H1 (cell line): ENCODE measurements around the gene TXNDC16. TPM values are rescaled to one million over a fixed set of nuclear protein-coding genes. Genes with fewer than 3 reads are reported as not detected.

Experiments
- CTCF ChIA-PET: fragments of 300-600 bp; sonication (Branson Sonifier 250); formaldehyde crosslinking; loops from one replicate; lab custom pipeline; 2021; ENCODE audit not compliant: partially characterized antibody; lab: Charles Lee
- POLR2A ChIA-PET: fragments of 300-600 bp; sonication (Branson Sonifier 250); formaldehyde crosslinking; loops from one replicate; lab custom pipeline; 2021; ENCODE audit warnings: inconsistent platforms; ENCODE audit not compliant: partially characterized antibody; lab: Charles Lee
- DNase-seq, 2 experiments: peaks; one replicate each; pipeline versions ENCODE4 v3.0.0 to v3.0.0-alpha.2; 2010 to 2022; ENCODE audit warnings: low spot score in 2 of 2, low read depth in 1 of 2, mixed read lengths in 1 of 2
- FAIRE-seq: peaks from 2 replicates; lab custom pipeline; 2011; peaks lifted over from hg19 to GRCh38; lab: Jason Lieb, UNC
- H2AFZ ChIP-seq: 2 replicates; pipeline ENCODE4 v1.8.1; 2012; ENCODE audit warnings: low read length, inconsistent platforms
- H2AK5ac ChIP-seq: 2 replicates; pipeline ENCODE4 v1.6.1; 2013; ENCODE audit warnings: low read depth, low read length
- H2BK120ac ChIP-seq: replicated peaks from 2 replicates; pipeline ENCODE3; 2013; ENCODE audit warnings: low read depth, low read length, inconsistent platforms
- H2BK12ac ChIP-seq: 2 replicates; pipeline ENCODE4 v1.6.1; 2013; ENCODE audit warnings: low read depth, low read length
- H2BK15ac ChIP-seq: 2 replicates; pipeline ENCODE4 v1.6.1; 2013; ENCODE audit warnings: low read length
- H2BK20ac ChIP-seq: 2 replicates; pipeline ENCODE4 v1.6.1; 2013; ENCODE audit warnings: low read length
- H2BK5ac ChIP-seq: 2 replicates; pipeline ENCODE4 v1.6.1; 2013; ENCODE audit warnings: low read depth, low read length
- H3K14ac ChIP-seq: 2 replicates; pipeline ENCODE4 v1.6.1; 2013; ENCODE audit warnings: inconsistent platforms; ENCODE audit not compliant: insufficient read length
- H3K18ac ChIP-seq: 2 replicates; pipeline ENCODE4 v1.6.1; 2013; ENCODE audit warnings: low read length; ENCODE audit errors: extremely low read depth
- H3K23ac ChIP-seq: 2 replicates; pipeline ENCODE4 v1.6.1; 2013; ENCODE audit warnings: inconsistent platforms; ENCODE audit not compliant: insufficient read length
- H3K23me2 ChIP-seq: 2 replicates; pipeline ENCODE4 v1.6.1; 2013; ENCODE audit warnings: low read depth, low read length
- H3K27ac ChIP-seq: 2 replicates; pipeline ENCODE4 v1.6.1; 2011; ENCODE audit warnings: low read depth, low read length, inconsistent platforms
- H3K27me3 ChIP-seq, 4 experiments: replicated peaks in 1 of 4; 1 replicate in 1 of 4; 2 replicates in 3 of 4; pipeline versions ENCODE4 v1.6.1 to v1.8.1; 2011 to 2013; ENCODE audit warnings: low read length in 3 of 4, mild to moderate bottlenecking in 3 of 4, inconsistent platforms in 2 of 4, mixed read lengths in 2 of 4, moderate library complexity in 1 of 4; ENCODE audit not compliant: control insufficient read depth in 3 of 4, insufficient read depth in 3 of 4; ENCODE audit errors: extremely low read depth in 1 of 4
- H3K36me3 ChIP-seq, 4 experiments: 2 replicates each; pipeline versions ENCODE4 v1.6.1 to v1.8.1; 2011 to 2013; ENCODE audit warnings: mild to moderate bottlenecking in 4 of 4, low read length in 3 of 4, moderate library complexity in 2 of 4, control low read depth in 1 of 4, inconsistent platforms in 1 of 4; ENCODE audit not compliant: insufficient read depth in 4 of 4, control insufficient read depth in 2 of 4
- H3K4ac ChIP-seq: replicated peaks from 2 replicates; pipeline ENCODE3; 2013; ENCODE audit warnings: low read length, low read depth, mixed read lengths, inconsistent platforms; ENCODE audit not compliant: insufficient read length
- H3K4me1 ChIP-seq, 4 experiments: replicated peaks in 1 of 4; 1 replicate in 1 of 4; 2 replicates in 3 of 4; pipeline versions ENCODE4 v1.6.1 to v1.8.1; 2011 to 2013; ENCODE audit warnings: low read length in 3 of 4, inconsistent platforms in 2 of 4, mixed read lengths in 1 of 4; ENCODE audit not compliant: insufficient read depth in 4 of 4, control insufficient read depth in 3 of 4
- H3K4me2 ChIP-seq, 2 experiments: 2 replicates each; pipeline versions ENCODE4 v1.6.1 to v1.8.1; 2011 to 2013; ENCODE audit warnings: low read depth in 2 of 2, low read length in 2 of 2, control low read depth in 1 of 2, inconsistent platforms in 1 of 2, mild to moderate bottlenecking in 1 of 2; ENCODE audit not compliant: insufficient read depth in 1 of 2
- H3K4me3 ChIP-seq, 4 experiments: fragments of 200-600, 300-600 bp in 1 of 4; sonication (generic), shearing (Covaris generic), sonication (Bioruptor Twin) in 1 of 4; 2 replicates each; pipeline versions ENCODE4 v1.5.1 to v1.8.1; 2011 to 2016; ENCODE audit warnings: low read length in 4 of 4, low read depth in 3 of 4, control low read depth in 2 of 4, inconsistent platforms in 2 of 4, mild to moderate bottlenecking in 2 of 4, mixed read lengths in 1 of 4, moderate library complexity in 1 of 4; ENCODE audit not compliant: insufficient read depth in 2 of 4; ENCODE audit errors: extremely low read depth in 1 of 4
- H3K56ac ChIP-seq: replicated peaks from 2 replicates; pipeline ENCODE3; 2013; ENCODE audit warnings: low read depth, mild to moderate bottlenecking, mixed read lengths, low read length, inconsistent platforms; ENCODE audit not compliant: insufficient read length
- H3K79me1 ChIP-seq: 2 replicates; pipeline ENCODE4 v1.6.1; 2013; ENCODE audit warnings: low read depth, low read length, control low read depth
- H3K79me2 ChIP-seq, 2 experiments: 2 replicates each; pipeline versions ENCODE4 v1.6.1 to v1.8.1; 2012 to 2013; ENCODE audit warnings: low read length in 2 of 2, mild to moderate bottlenecking in 2 of 2, inconsistent platforms in 1 of 2; ENCODE audit not compliant: insufficient read depth in 2 of 2, control insufficient read depth in 1 of 2
- H3K9ac ChIP-seq, 4 experiments: replicated peaks in 1 of 4; 1 replicate in 1 of 4; 2 replicates in 3 of 4; pipeline versions ENCODE4 v1.6.1 to v1.8.1; 2011 to 2013; ENCODE audit warnings: low read depth in 3 of 4, low read length in 3 of 4, control low read depth in 2 of 4, mild to moderate bottlenecking in 2 of 4, moderate library complexity in 2 of 4, inconsistent platforms in 1 of 4; ENCODE audit errors: extremely low read depth in 1 of 4
- H3K9me3 ChIP-seq, 2 experiments: 2 replicates each; pipeline versions ENCODE4 v1.6.1 to v1.8.1; 2012 to 2013; ENCODE audit warnings: mild to moderate bottlenecking in 2 of 2, moderate library complexity in 2 of 2, control low read depth in 1 of 2, inconsistent platforms in 1 of 2, low read depth in 1 of 2, low read length in 1 of 2, mixed read lengths in 1 of 2; ENCODE audit not compliant: insufficient read depth in 2 of 2
- H4K20me1 ChIP-seq, 2 experiments: replicated peaks in 1 of 2; 2 replicates each; pipeline versions ENCODE3 to v1.8.1; 2011 to 2013; ENCODE audit warnings: inconsistent platforms in 2 of 2, low read length in 2 of 2, mild to moderate bottlenecking in 1 of 2; ENCODE audit not compliant: insufficient read depth in 2 of 2, control insufficient read depth in 1 of 2
- H4K5ac ChIP-seq: 2 replicates; pipeline ENCODE4 v1.6.1; 2013; ENCODE audit warnings: low read length, low read depth, mixed read lengths, inconsistent platforms; ENCODE audit not compliant: insufficient read length
- H4K8ac ChIP-seq: 2 replicates; pipeline ENCODE4 v1.8.0; 2013; ENCODE audit warnings: mild to moderate bottlenecking, moderate library complexity, low read length, inconsistent platforms; ENCODE audit not compliant: insufficient read depth; ENCODE audit errors: extremely low read depth
- H4K91ac ChIP-seq: replicated peaks from 2 replicates; pipeline ENCODE3; 2013; ENCODE audit warnings: low read length, mixed read lengths, inconsistent platforms; ENCODE audit not compliant: insufficient read length
- BCL11A ChIP-seq, 2 experiments: IDR thresholded peaks; one replicate each; pipeline ENCODE4 v1.6.1; 2011; ENCODE audit warnings: low read depth in 2 of 2, low read length in 2 of 2, mild to moderate bottlenecking in 2 of 2
- CBX8 ChIP-seq: fragments of 300-800, 300-1000 bp; sonication (generic); IDR thresholded peaks from 2 replicates; pipeline ENCODE4 v1.7.1; 2016; ENCODE audit warnings: low read depth, low read length, borderline replicate concordance
- EZH2 ChIP-seq: fragments of 200-600 bp; sonication (generic); IDR thresholded peaks from 2 replicates; pipeline ENCODE4 v1.7.1; 2012; ENCODE audit warnings: low read depth, mild to moderate bottlenecking, moderate library complexity, low read length, inconsistent platforms; ENCODE audit not compliant: severe bottlenecking
- FOSL1 ChIP-seq: IDR thresholded peaks from 2 replicates; pipeline ENCODE4 v1.6.1; 2011; ENCODE audit warnings: mild to moderate bottlenecking, low read depth, low read length, moderate library complexity; ENCODE audit not compliant: insufficient read depth
- HDAC6 ChIP-seq: IDR thresholded peaks from one replicate; pipeline ENCODE4 v1.7.1; 2012; ENCODE audit warnings: low read depth, mild to moderate bottlenecking, inconsistent platforms, low read length, moderate library complexity
- RAD21 ChIP-seq, 2 experiments: IDR thresholded peaks in 1 of 2; conservative IDR thresholded peaks in 1 of 2; 2 replicates each; pipeline ENCODE4 v1.6.1; 2011; ENCODE audit warnings: low read depth in 2 of 2, low read length in 2 of 2, improper control_type of control experiment in 1 of 2, inconsistent platforms in 1 of 2, mild to moderate bottlenecking in 1 of 2, moderate library complexity in 1 of 2
- RXRA ChIP-seq: IDR thresholded peaks from 2 replicates; pipeline ENCODE4 v1.6.1; 2011; ENCODE audit warnings: low read depth, mild to moderate bottlenecking, low read length, moderate library complexity; ENCODE audit not compliant: insufficient read depth
- SAP30 ChIP-seq: fragments of 300-600 bp; sonication (generic); IDR thresholded peaks from 2 replicates; pipeline ENCODE4 v1.7.1; 2012; ENCODE audit warnings: low read length, moderate library complexity, mild to moderate bottlenecking, inconsistent platforms; ENCODE audit not compliant: insufficient read depth, insufficient replicate concordance
- SIN3A ChIP-seq, 2 experiments: IDR thresholded peaks in 1 of 2; conservative IDR thresholded peaks in 1 of 2; 2 replicates each; pipeline ENCODE4 v1.6.1; 2011 to 2012; ENCODE audit warnings: low read length in 2 of 2, improper control_type of control experiment in 1 of 2, low read depth in 1 of 2, mild to moderate bottlenecking in 1 of 2
- SP1 ChIP-seq: IDR thresholded peaks from 2 replicates; pipeline ENCODE4 v1.6.1; 2011; ENCODE audit warnings: low read depth, low read length
- polyA plus RNA-seq, 7 experiments: library from polyadenylated mRNA; depleted of rRNA in 3 of 7; stranded (reverse) in 5 of 7; unstranded in 2 of 7; fragments of >200 nt in 5 of 7; fragments of 200-250 nt in 2 of 7; gene quantifications; 1 replicate in 5 of 7; 2 replicates in 1 of 7; 4 replicates in 1 of 7; pipeline versions ENCODE4 v1.2.1 to v1.2.3, GENCODE V29; 2011 to 2013; ENCODE audit warnings: missing spikeins in 2 of 7, mixed read lengths in 2 of 7
- total RNA-seq: library from RNA; stranded (reverse); fragmentation: NEBNext Ultra II Directional; extraction: Animal tissue kit (Norgen Biotek cat#: 25700); gene quantifications from 2 replicates; pipeline ENCODE4 v1.2.1, GENCODE V29; 2021
- TF ChIP-seq, protein P1 (sequence below): IDR thresholded peaks from 2 replicates; pipeline ENCODE4 v1.6.1; 2012; ENCODE audit warnings: low read length, inconsistent platforms

The TXNDC16 gene
- total and polyA plus RNA-seq, 2 of the 8 experiments (the other 6 are each of a cell fraction or from before 2014, with no cell fraction given): 6.7 to 14.3 TPM

DNA sequence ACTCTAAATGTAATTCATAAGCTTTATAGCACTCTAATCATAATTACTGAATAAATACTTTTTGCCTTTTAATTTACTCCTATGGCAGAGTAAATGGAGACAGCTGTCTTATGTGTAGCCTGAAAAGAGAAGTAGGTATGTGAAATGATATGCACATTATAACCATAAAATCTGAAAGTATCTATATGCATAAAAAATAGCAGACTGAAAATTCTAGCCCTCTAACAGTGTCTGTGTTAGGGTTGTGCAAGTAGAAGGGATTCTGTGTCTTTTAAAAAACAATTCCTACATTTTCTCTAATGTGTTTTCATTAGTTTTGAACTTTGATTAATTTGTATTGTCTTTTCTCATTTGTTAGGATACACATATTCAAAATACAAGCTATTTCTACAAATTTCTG is 94.9 kb downstream of the TXNDC16 start:
- no peak overlapping the region for H3K27ac ChIP-seq
- CTCF ChIA-PET: interaction anchor here (0.8 kb wide), 1 partner anchor 16 kb away, joined by 3 read pairs; no protein-coding TSS in a partner anchor
- TF ChIP-seq FOSL1 (no peak), RXRA (no peak), RAD21 (IDR thresholded peaks at IDR 0.05 in 1 of 2, conservative IDR thresholded peaks at IDR 0.05 in 1 of 2; ENCODE audit: low read depth in 2 of 2, low read length in 2 of 2) (no peak), SIN3A (conservative IDR thresholded peaks at IDR 0.05 in 1 of 2, IDR thresholded peaks at IDR 0.05 in 1 of 2; ENCODE audit: low read depth in 1 of 2, low read length in 2 of 2) (no peak), SAP30 (no peak), CBX8 (no peak), SP1 (no peak), EZH2 (no peak), HDAC6 (no peak), BCL11A (IDR thresholded peaks at IDR 0.05; ENCODE audit: low read depth in 2 of 2, low read length in 2 of 2) (no peak)
- TF ChIP-seq, protein P1, sequence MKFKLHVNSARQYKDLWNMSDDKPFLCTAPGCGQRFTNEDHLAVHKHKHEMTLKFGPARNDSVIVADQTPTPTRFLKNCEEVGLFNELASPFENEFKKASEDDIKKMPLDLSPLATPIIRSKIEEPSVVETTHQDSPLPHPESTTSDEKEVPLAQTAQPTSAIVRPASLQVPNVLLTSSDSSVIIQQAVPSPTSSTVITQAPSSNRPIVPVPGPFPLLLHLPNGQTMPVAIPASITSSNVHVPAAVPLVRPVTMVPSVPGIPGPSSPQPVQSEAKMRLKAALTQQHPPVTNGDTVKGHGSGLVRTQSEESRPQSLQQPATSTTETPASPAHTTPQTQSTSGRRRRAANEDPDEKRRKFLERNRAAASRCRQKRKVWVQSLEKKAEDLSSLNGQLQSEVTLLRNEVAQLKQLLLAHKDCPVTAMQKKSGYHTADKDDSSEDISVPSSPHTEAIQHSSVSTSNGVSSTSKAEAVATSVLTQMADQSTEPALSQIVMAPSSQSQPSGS: no peak

More for the DNA sequence above, 94.9 kb downstream of the TXNDC16 start:
- H4K5ac ChIP-seq: no peak overlapping the region
- no peak overlapping the region for H3K9ac ChIP-seq
- H3K27me3 ChIP-seq: no peaks in the 10 kb centered on the region
- no peaks in the 10 kb centered on the region for H4K20me1 ChIP-seq
- H2BK15ac ChIP-seq: no peak overlapping the region
- no peak overlapping the region for H3K4me3 ChIP-seq
- H3K23ac ChIP-seq: no peak overlapping the region
- H3K4ac ChIP-seq: no peak overlapping the region
- H3K4me2 ChIP-seq: no peak overlapping the region
- 0 out of 4 replicates have a peak, but pooled peaks cover 3 to 4% of the 10 kb centered on the region in 2 experiments for H3K9me3 ChIP-seq
- H3K18ac ChIP-seq: no peak overlapping the region
- H2BK120ac ChIP-seq: no peak overlapping the region
- peaks cover 0 to 4% (median 2%) of the 10 kb centered on the region in 4 experiments; a peak in 4 of 8 replicates for H3K36me3 ChIP-seq
- no peak overlapping the region for H2BK12ac ChIP-seq
- no peak overlapping the region for H2BK20ac ChIP-seq
- H3K79me2 ChIP-seq: no peaks in the 10 kb centered on the region
- no peak overlapping the region for H4K8ac ChIP-seq
- no peak overlapping the region for H4K91ac ChIP-seq
- no peaks in the 10 kb centered on the region for H3K4me1 ChIP-seq
- FAIRE-seq (no peak), DNase-seq (no peak)
- no peak overlapping the region for H2BK5ac ChIP-seq
- POLR2A ChIA-PET: no interaction called here
- no peak overlapping the region for H3K14ac ChIP-seq
- no peaks in the 10 kb centered on the region for H3K23me2 ChIP-seq
- no peaks in the 10 kb centered on the region for H3K79me1 ChIP-seq
- H2AK5ac ChIP-seq: no peak overlapping the region
- no peak overlapping the region for H2AFZ ChIP-seq
- no peak overlapping the region for H3K56ac ChIP-seq
